CD4-positive, alpha-beta T cell treated with Interleukin-15 for 4 hours (primary cell): Measurements from ENCODE around the gene KCNK10.

ENCODE experiments used
- DNase-seq: peaks from one replicate; pipeline ENCODE4 v3.0.0-alpha.2; 2020; ENCODE audit warnings: low spot score

Gene KCNK10

DNA sequence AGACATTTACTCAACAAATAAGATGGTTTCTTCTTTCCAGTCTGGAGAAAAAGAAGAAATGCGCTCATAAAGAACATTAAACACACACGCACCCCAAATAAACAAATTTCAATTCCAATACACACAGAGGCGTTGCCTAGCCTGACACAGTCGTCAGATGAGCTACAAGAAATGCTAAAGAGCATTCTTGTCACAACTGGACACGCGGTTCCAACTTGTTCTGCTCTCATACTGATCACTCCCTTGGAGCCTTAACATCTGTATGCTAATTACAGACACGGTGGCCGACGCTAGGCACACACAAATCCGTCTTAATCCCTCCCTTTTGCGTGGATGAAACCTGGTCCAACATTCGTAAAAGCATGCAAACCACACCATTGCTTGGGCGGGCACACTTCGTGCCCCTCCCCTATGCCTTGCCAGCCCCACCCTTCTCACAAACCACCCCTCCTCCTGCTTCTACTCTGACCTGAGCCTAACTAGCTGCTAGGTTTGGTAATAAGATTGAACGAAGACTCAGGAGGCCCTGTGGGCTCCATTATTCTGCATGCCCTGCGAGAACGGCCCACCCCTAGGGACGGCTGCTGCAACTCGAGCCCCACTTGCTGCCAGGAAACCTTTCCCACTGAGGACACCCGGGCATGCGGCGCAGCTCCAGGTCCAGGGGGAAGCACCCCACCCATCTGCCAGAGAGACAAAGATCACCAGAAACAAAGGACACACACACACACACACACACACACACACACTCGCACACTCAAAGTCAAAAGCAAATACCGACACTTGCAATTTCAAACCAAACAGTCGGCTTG lies 1.2 kb downstream of the KCNK10 start:
- DNase-seq, result no peak

DNA sequence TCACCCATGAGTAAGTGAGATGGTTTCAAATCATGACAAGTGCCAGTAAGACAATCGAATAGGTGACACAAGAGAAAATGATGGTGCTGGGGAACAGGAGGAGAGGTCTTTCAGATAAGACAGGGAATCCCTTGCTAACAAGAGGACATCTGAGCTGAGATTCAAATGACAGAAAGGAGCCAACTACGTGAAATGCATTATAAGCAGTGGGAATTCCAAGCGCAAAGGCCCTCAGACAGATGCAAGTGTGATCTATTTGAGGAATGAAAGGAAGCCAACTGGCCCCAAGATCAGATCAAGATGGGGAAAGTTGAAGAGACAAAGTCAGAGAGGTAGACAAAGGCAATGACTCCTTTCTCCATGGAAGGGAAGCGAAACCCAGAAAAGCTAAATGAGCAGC lies 4.7 kb downstream of the KCNK10 start:
- DNase-seq, result no peak

DNA sequence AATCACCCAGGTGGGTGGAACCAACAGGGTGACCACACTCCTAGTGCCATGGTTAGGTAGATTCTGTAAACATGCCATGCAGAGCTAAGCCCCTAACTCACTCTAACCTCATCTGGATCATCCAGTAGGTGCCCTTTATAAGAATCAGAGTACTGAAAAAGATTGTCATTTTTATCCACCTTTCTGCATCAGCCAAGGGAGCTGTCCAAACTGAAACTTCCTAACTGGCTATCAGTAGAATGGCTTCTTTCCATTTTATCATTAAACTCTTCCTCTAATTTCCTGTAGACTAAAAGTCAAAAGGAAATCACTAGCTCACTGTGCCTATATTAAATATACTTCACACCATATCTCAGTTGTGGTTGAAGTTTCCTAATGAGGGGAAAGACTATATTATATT lies 6.5 kb downstream of the KCNK10 start:
- DNase-seq, result no peak

DNA sequence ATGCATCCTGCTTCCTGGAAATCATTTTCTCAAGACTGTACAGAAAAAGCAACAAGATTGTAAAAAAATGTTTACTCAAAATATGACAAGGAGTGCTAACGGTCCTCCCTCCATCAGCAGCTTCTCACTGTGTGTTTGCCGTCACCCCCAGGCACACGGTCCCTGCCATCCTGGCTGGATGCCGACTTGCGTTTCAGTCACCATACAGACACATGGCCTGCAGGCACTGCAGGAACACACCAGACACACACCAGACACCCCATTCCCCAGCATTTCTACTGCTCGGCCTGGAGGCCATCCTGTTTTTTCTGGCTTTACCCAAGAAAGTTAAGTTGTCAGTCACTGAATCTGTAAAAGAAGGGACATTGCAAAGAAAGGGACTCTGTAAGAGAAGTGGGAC lies 10.8 kb downstream of the KCNK10 start:
- DNase-seq, result no peak

DNA sequence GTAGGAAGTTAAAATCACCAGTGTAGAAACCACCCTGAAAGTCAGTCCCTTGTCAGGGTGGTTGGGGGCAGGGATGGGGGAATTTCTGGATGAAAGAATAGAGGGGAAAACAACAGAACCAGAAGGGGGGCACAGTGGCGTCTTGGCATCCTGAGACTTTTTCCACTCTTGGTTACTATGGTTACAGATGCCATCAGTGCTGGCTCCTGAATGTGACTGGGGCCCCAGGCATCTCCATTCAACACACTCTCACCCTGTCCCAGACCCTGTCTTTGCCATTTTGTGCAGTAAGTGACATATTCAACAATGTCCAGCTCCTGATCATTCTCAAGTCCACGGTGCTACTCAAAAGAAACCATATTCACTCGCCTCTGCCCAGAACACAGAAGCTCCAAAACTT lies 11.3 kb downstream of the KCNK10 start:
- DNase-seq, result no peak

DNA sequence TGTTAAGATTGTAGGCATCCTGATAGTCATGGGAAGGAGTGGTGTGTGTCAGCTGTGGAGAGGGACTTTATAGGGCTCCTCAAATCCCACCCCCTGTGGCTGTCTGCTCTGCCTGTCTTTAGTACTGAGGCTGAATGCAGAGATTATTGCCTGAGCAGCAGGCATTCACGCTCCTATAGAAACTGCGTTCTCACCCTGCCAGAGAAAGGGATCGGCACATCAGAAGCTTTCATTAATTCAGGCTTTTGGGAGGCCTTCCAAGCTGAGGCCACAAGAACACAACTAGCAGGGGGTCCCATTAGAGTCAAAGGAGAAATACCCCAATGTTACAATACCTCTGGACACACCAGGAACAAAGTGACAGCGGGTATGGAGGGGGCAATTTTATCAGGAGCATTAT lies 12.6 kb downstream of the KCNK10 start:
- DNase-seq, result no peak

DNA sequence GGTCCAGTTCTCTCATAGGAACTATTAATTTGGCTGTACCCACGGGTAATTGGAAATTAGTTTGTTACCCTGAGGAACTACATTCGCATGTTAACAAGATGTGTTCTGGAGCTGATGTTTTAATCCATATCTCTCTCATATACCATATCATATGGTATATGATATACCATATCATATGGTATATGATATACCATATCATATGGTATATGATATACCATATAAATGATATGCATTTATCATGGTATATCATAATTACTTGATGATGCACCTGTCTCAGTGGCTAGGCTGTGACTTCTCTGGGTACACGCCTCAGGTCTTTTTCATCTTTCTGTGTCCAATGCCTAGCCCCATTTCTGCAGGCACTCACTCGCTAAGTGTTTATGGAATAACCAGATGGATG lies 13.0 kb downstream of the KCNK10 start:
- no peak for DNase-seq

DNA sequence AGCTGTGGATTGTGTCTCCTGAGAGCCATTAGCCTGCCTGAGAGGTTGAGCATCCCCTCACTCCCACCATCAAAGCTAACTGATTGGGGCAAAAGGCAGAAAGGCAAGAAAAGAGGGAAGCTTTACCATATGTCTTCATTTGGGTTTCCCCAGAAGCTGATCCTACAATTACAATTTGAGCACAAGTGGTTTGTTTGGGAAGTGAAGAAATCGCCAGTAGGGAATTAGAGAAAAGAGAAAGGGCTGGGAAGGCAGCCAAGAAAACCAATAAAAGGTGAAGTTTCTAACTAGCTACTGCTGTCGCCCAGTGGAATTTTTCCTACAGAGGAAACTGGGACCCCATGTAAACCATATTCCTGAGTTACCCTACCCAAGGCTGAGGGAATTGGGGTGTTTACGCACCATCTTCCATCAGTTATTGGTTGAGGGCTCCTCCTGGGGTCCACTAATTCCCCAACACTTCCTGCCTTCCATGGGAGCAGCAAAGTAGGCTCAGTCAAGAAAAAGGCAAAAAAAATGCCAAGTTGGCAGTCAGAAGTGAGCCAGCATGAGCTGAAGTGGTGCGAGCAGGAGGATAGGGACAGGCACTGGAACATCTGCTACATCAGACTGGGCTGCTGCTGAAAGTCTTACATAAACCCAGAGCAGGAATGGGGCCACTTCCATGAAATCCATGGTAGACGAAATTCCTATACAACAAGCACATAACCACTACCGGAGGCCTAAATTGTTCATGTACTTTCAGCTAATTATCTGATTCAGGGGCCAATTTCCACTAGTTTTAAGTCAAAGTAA lies 17.3 kb downstream of the KCNK10 start:
- DNase-seq, result no peak

DNA sequence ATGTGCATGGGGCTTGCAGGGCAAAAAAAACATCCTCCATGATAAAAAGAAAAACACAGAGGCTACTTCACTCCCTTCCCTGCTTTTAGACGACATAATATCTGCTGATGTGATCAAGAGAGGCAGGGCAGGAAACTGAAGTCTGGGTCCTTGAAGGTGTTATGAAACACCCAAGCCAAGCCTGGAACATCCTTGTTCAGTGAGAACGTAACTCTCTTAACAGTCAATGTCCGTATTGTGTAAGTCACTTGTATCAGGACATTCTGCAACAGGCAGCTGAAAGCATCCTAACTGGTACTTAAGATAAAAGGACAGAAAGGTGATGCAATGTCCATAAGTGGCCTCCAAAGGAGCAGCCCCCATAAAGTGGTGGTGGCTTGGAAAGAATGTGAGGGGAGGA lies 20.0 kb downstream of the KCNK10 start:
- no peak for DNase-seq

DNA sequence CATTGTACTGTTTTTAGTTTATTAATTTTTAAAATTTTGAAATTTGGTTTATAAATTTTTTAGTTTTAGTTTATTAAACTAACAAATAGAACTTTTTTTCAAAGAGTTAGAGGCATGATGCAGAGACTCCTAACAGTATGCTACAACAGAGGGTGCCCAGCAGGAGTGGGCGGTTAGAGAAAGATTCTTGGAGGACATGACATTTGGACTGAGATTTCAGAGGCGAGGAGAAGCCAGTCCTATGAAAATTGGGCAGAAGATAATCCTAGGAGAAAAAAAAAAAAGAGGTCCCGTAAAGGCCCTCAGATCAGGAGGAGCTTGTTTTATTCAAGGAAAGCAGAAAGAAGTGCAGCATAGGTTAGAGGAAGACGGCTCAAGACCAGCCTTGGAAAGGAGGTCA lies 21.7 kb downstream of the KCNK10 start:
- DNase-seq, result no peak

DNA sequence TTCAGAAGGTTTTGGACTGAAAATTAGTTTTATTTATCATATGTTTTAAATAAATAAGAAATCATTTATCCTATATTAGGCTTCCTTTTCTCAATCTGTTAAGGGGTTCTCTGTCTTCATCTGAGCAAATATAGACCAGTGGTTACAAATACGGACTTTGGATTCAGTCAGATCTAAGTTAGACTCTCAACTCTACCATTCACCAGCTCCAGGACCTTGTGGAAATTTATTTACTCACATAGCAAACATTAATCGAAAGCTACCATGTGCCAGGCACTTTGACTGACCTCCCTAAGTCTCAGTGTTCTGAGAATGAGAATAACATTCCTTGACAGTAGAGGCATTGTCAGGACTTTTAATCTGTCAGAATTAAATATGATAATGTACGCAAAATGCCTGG lies 22.3 kb downstream of the KCNK10 start:
- DNase-seq, result no peak

DNA sequence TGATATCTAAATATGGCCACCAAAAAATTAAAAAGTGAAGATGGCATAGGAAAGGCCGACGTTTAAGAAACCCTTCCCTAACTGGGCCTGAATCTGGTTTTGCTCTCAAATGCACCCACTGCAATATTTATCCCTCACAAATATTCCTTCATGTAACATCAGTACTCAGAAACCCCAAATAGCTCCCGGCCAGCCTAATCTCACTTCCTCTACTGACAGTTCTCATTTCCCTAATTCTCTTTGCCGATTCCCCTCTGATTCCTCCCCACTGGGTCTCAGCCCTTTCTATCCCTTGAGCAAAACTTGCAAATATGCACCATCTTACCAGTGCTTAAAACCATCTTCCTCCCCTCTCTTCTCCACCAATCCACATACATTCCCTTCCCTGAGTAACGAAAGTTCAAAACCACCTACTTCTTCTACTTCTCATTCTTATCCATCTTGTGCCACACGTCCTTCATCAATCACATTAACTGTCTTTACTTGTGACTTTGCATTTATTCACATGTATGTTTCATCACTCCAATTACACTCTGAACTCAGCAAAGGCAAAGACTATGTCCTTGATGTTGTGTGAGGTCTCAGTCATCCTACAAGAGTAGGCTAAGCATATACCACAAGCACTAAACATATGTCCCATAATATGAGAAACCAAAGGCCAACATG lies 23.1 kb downstream of the KCNK10 start:
- no peak for DNase-seq

DNA sequence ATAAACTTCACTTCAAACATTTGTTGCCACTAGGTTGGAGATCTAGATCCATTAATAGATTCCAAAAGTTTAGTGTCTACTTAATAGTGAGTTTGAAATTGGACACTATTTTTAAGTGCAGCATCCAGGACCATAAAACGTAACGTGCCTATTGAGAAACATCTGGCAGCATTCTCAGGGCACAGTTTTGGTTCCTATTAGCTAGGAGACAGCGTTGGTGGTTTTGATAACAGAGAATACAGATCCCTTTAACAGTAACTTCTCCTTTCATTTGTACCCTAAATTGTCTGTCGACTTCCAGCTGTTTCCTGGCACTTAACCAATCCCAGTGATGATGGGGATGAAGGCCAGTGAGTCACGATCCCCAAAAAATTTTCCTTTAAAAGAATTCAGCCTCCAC lies 25.8 kb downstream of the KCNK10 start:
- no peak for DNase-seq

DNA sequence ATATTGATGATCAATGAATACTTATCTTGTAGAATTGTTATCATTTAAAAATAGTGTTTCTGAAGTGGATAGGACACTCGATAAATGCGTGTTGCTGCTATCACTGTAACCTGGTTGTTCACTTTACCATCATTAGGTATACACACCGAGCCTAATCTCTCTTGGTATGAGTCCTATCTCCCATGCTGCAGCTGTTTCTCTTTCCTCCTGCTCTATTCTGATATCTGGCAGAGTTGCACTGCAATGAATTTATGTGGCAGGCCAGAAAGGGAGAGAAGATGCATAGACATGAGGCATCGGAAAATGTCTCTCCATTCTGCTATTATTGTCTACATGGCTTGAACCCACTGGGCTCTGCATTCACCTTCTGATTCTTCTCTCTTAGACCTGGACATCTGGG lies 26.7 kb downstream of the KCNK10 start:
- no peak for DNase-seq

DNA sequence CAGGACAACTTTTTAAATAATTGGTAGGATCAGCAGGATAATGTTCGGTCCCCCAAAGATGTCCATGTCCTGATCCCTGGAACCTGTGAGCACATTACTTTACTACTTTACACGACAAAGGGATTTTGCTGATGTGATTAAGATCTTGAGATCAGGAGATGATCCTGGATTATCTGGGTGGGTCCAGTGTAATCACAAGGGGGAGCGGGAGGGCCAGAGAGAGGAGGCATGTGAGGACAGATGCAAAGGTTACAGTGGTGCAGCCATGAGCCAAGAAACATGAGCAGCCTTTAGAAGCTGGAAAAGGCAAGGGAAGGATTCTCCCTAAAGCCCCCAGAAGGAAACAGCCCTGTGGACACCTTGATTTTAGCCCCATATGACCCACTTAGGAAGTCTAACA lies 33.1 kb downstream of the KCNK10 start:
- DNase-seq, result no peak

DNA sequence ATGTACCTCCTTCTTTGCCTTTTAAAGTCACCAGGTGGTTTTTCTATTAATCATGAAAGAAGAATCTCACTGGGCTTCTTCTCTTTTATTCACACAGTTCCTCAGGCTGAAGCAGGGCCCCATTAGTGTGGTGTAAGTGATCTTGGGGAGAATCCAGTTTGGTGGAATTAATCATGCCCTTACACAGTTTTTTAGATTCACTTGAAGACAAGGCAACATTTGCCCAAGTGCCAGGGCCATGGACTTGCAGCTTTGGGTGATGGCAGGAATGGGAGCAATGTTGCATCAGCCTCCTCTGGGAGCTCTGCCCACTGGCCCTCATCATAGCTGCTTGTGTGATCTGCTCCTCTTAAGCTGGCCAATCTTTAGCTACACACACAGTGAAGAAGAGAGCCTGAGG lies 33.8 kb downstream of the KCNK10 start:
- DNase-seq, result no peak

DNA sequence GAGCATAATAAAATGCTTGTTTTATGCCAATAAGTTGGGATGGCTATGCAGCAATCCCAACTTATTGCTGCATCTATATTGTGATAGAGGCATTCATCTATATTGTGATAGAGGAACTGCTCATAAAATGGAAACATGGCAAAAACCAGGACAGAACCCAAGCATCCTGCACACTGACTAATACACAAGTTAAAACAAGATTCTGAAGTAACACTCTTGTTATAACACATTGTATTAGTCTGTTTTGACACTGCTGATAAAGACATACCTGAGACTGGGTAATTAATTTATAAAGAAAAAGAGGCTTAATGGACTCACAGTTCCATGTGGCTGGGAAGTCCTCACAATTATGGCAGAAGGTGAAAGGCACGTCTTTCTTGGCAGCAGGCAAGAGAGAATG lies 36.8 kb downstream of the KCNK10 start:
- no peak for DNase-seq

DNA sequence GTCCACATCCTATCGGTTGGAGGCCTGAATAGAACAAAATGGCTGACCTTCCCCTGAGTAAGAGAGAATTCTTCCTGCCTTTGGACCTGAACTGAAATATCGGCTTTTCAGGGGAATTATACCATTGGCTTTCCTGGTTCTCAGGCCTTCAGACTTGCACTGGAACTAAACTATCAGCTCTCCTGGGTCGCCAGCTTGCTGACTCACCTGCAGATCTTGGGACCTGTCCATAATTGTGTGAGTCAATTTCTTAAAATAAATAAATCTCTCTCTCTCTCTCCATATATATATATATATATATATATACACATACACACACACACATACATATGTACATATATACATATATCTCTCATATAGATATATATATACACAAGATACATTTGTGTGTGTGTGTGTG lies 41.6 kb downstream of the KCNK10 start:
- no peak for DNase-seq

DNA sequence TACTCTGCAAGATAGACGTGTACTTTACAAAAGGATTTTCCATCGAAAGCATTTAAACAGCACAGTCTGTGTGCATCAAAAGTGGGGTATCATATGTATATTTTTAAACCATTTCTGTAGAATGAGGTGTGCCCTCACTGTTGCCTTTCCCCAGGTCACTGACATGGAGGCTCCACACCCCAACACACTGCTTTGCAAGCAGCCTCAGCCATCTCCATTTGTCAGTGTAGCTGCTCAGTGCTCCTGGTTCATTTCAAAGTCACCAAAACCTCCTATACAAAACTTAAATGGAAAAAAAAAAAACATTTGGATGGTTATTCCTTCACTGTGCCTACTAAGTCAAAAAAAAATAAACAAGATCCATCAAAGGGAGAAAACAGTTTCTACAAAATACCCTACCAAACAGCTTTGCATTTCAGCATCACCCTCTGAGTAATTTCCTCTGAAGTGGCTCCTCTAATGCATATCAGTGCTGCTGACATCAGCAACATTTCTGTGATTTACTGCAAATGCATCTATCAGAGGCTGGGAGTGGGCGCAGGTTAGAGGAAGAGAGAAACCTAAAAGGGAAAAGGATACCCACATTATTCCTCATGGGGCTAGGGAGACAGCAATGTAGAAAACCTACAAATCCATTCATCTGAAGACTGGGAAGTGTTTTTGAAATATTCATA lies 46.0 kb downstream of the KCNK10 start:
- DNase-seq, result no peak

DNA sequence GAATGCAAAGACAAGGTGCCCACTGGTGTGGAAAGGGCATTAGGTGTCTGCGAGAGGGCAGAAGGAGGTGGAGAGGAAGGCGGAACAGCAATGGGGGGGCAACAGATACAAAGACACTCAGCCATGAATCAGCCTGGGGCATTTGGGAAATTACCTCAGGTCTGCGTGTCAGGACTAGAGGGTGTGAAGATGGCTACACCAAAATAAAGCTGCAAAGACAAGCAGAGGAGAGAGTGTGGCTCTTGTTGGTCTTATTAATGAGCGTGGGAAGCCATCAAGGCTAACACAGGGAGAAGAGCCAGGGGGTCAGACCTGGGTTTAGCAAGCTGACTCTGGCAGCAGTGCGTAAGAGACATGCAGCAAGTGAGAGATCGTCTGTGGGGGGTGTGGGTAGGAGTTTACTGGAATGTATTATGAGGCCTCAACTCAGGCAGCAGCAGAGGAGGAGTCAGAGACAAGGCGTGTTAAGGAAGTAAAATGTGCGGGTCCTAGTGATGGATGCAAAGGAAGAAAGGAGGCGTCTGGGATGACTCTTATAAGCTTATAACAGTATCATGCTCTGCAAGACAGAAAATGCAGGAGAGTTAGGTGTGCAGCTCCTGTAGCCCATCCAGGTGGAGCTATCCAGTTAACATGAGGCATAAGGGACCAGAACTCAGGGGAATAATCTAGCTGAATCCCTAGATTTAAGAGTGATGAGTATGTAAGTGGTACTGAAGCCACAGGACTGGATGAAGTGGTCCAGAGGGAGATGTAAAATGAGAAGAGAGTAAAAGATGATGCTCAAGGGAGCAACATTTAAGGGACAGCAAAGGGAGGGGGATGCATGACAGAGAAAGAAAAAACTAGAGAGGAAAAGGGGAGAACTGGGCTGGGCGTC lies 50.4 kb downstream of the KCNK10 start:
- DNase-seq, result no peak

DNA sequence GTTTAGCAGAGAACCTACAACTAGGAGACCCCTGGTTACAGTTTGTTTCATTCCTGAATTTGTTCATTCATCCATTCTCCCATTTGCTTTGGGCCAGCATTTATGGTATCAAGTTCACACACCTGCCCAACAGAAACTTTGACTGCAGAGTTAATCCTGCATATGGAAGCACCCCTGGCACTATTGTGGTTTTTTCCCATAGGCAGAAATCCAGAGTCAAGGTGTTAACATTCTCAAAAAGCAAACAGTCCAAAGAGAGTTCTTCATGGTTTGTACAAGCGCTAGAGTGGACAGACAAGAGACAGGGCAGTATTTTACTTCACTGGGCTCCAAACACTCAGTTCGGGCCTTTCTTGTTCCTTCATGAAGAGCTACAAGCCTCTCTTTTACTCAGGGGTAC lies 51.9 kb downstream of the KCNK10 start:
- DNase-seq, result no peak

DNA sequence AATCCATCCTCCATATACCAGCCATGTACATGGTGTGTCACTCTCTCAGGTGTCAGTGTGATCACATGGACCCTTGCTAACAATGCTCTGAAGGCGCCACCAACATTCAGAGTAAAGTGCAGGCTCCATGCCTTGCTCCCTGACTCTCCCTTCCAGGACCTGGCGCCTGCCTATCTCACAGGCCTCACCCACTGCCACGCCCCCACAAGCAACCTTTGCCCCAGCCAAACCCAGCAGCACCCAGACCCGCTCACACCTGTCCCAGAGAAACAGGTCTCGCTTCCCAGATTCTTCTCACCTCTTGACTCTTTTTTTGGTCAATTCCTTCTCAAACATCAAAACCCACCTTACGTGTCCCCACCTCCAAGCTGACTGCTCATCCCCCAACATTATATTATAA lies 52.3 kb downstream of the KCNK10 start:
- DNase-seq, result no peak
